Chondrocyte (in vitro differentiated cells): ENCODE results near the gene CCR6. TPM values are rescaled to one million over a fixed set of nuclear protein-coding genes. Genes with fewer than 3 reads are reported as not detected.

ENCODE experiments used
- DNase-seq: peaks from one replicate; pipeline ENCODE4 v3.0.0; 2021; ENCODE audit warnings: mixed read lengths, low spot score
- H3K27ac Mint-ChIP-seq: one replicate; pipeline ENCODE4 v1.8.0; 2021; ENCODE audit warnings: mild to moderate bottlenecking, moderate library complexity, mixed read lengths; ENCODE audit not compliant: unreplicated experiment
- H3K27me3 Mint-ChIP-seq: 2 replicates; pipeline ENCODE4 v1.8.0; 2021; ENCODE audit warnings: low read depth, mixed read lengths
- H3K36me3 Mint-ChIP-seq: 2 replicates; pipeline ENCODE4 v1.8.0; 2021; ENCODE audit warnings: low read depth, mixed read lengths
- H3K4me1 Mint-ChIP-seq: 2 replicates; pipeline ENCODE4 v1.8.0; 2021; ENCODE audit warnings: low read depth, mild to moderate bottlenecking, mixed read lengths
- H3K4me3 Mint-ChIP-seq: one replicate; pipeline ENCODE4 v1.8.0; 2021; ENCODE audit warnings: mild to moderate bottlenecking, moderate library complexity, mixed read lengths; ENCODE audit not compliant: unreplicated experiment
- H3K9me3 Mint-ChIP-seq: 2 replicates; pipeline ENCODE4 v1.8.0; 2021; ENCODE audit warnings: low read depth, mixed read lengths
- CTCF ChIP-seq: fragments of 200-600 bp; sonication (generic); IDR thresholded peaks from 2 replicates; pipeline ENCODE4 v1.5.0; 2021; ENCODE audit warnings: antibody characterized with exemption, mild to moderate bottlenecking, moderate library complexity
- total RNA-seq: library from RNA; stranded (reverse); gene quantifications from 3 replicates; pipeline ENCODE4 v1.2.1, GENCODE V29; 2021

Gene CCR6
- total RNA-seq, 1 donor from 2014 or later = not detected

GRCh38 chr6:167130712-167131684, 8.1 kb downstream of the CCR6 start:
- Mint-ChIP-seq H3K4me3 (no peak overlapping the region), H3K36me3 (no peaks in the 10 kb centered on the region), H3K9me3 (no peaks in the 10 kb centered on the region), H3K4me1 (no peaks in the 10 kb centered on the region), H3K27me3 (peaks cover 5% of the 10 kb centered on the region), H3K27ac (no peak overlapping the region)
- DNase-seq = no peak
- TF ChIP-seq CTCF = no peak

- no peak for TF ChIP-seq CTCF
- H3K27ac Mint-ChIP-seq = no peak overlapping the region
- H3K27me3 Mint-ChIP-seq = peaks cover 13% of the 10 kb centered on the region
- H3K4me3 Mint-ChIP-seq = no peak overlapping the region
- DNase-seq = no peak
- no peaks in the 10 kb centered on the region for H3K4me1 Mint-ChIP-seq
- no peaks in the 10 kb centered on the region for H3K9me3 Mint-ChIP-seq
- no peaks in the 10 kb centered on the region for H3K36me3 Mint-ChIP-seq
Observed at GRCh38 chr6:167134448-167135328, 11.8 kb downstream of the CCR6 start.

- H3K27ac Mint-ChIP-seq = no peak overlapping the region
- H3K36me3 Mint-ChIP-seq = no peaks in the 10 kb centered on the region
- no peaks in the 10 kb centered on the region for H3K9me3 Mint-ChIP-seq
- H3K4me3 Mint-ChIP-seq = no peak overlapping the region
- DNase-seq = no peak
- H3K27me3 Mint-ChIP-seq = peaks cover 21% of the 10 kb centered on the region
- TF ChIP-seq CTCF = no peak
- H3K4me1 Mint-ChIP-seq = no peaks in the 10 kb centered on the region
Observed at GRCh38 chr6:167136376-167136775, 13.5 kb downstream of the CCR6 start.

GRCh38 chr6:167137081-167137480, 14.2 kb downstream of the CCR6 start:
- no peak for DNase-seq
- no peak for TF ChIP-seq CTCF
- H3K27me3 Mint-ChIP-seq = peaks cover 24% of the 10 kb centered on the region
- no peaks in the 10 kb centered on the region for H3K4me1 Mint-ChIP-seq
- H3K9me3 Mint-ChIP-seq = no peaks in the 10 kb centered on the region
- no peaks in the 10 kb centered on the region for H3K36me3 Mint-ChIP-seq
- no peak overlapping the region for H3K4me3 Mint-ChIP-seq
- no peak overlapping the region for H3K27ac Mint-ChIP-seq

GRCh38 chr6:167137881-167138280, 15.0 kb downstream of the CCR6 start:
- H3K4me1 Mint-ChIP-seq = no peaks in the 10 kb centered on the region
- H3K36me3 Mint-ChIP-seq = no peaks in the 10 kb centered on the region
- no peak overlapping the region for H3K4me3 Mint-ChIP-seq
- DNase-seq = no peak
- H3K27ac Mint-ChIP-seq = no peak overlapping the region
- H3K9me3 Mint-ChIP-seq = no peaks in the 10 kb centered on the region
- no peak for TF ChIP-seq CTCF
- H3K27me3 Mint-ChIP-seq = peaks cover 30% of the 10 kb centered on the region
